Measurements from ENCODE around the gene CTDSP2.

The CTDSP2 gene

GRCh38 chr12:57869298-57869926 is 22.9 kb upstream of the CTDSP2 start:
- no peaks in the 10 kb centered on the region for H3K36me3 ChIP-seq (ENCODE audit: control insufficient read depth, low read length)
- no peak for TF ChIP-seq EZH2phosphoT487 (IDR thresholded peaks at IDR 0.05; ENCODE audit: borderline replicate concordance, low read length)
- TF ChIP-seq, protein P1, sequence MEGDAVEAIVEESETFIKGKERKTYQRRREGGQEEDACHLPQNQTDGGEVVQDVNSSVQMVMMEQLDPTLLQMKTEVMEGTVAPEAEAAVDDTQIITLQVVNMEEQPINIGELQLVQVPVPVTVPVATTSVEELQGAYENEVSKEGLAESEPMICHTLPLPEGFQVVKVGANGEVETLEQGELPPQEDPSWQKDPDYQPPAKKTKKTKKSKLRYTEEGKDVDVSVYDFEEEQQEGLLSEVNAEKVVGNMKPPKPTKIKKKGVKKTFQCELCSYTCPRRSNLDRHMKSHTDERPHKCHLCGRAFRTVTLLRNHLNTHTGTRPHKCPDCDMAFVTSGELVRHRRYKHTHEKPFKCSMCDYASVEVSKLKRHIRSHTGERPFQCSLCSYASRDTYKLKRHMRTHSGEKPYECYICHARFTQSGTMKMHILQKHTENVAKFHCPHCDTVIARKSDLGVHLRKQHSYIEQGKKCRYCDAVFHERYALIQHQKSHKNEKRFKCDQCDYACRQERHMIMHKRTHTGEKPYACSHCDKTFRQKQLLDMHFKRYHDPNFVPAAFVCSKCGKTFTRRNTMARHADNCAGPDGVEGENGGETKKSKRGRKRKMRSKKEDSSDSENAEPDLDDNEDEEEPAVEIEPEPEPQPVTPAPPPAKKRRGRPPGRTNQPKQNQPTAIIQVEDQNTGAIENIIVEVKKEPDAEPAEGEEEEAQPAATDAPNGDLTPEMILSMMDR (IDR thresholded peaks at IDR 0.05; ENCODE audit: low read depth, low read length, poor library complexity, severe bottlenecking) = no peak
- no peaks in the 10 kb centered on the region for H3K9me3 ChIP-seq (ENCODE audit: control insufficient read depth, insufficient read depth, low read length)
- no peaks in the 10 kb centered on the region for H3K79me2 ChIP-seq (ENCODE audit: control insufficient read depth, low read length)
- H3F3A ChIP-seq (ENCODE audit: control insufficient read depth, insufficient read depth) = no peaks in the 10 kb centered on the region
- no peak overlapping the region for H3K4me3 ChIP-seq (ENCODE audit: low read length)
- no peak overlapping the region for H3K27ac ChIP-seq (ENCODE audit: low read depth, low read length)
- no peaks in the 10 kb centered on the region for H4K20me1 ChIP-seq (ENCODE audit: control insufficient read depth, insufficient read depth, low read depth, low read length)
- H3K4me1 ChIP-seq (ENCODE audit: control insufficient read depth, low read length) = peaks cover 10% of the 10 kb centered on the region
- no peak overlapping the region for H3K4me2 ChIP-seq (ENCODE audit: low read length)
- H3K9me2 ChIP-seq (replicated peaks; ENCODE audit: control insufficient read depth, low read length) = no peaks in the 10 kb centered on the region
- peaks cover 16% of the 10 kb centered on the region for H3K27me3 ChIP-seq (ENCODE audit: control insufficient read depth, low read length)

- no peaks in the 10 kb centered on the region for H3K9me3 ChIP-seq (ENCODE audit: control insufficient read depth, insufficient read depth, low read length)
- TF ChIP-seq EZH2phosphoT487 (IDR thresholded peaks at IDR 0.05; ENCODE audit: borderline replicate concordance, low read length) = no peak
- TF ChIP-seq, protein P1 (IDR thresholded peaks at IDR 0.05; ENCODE audit: low read depth, low read length, poor library complexity, severe bottlenecking) = no peak
- no peaks in the 10 kb centered on the region for H4K20me1 ChIP-seq (ENCODE audit: control insufficient read depth, insufficient read depth, low read depth, low read length)
Observed at GRCh38 chr12:57868851-57869268, 22.3 kb upstream of the CTDSP2 start.

GRCh38 chr12:57868221-57868620 is 21.7 kb upstream of the CTDSP2 start:
- Histone ChIP-seq H3K4me1 (ENCODE audit: control insufficient read depth, low read length) (peaks cover 10% of the 10 kb centered on the region), H3K9me2 (replicated peaks; ENCODE audit: control insufficient read depth, low read length) (no peaks in the 10 kb centered on the region), H3K36me3 (ENCODE audit: control insufficient read depth, low read length) (no peaks in the 10 kb centered on the region), H4K20me1 (ENCODE audit: control insufficient read depth, insufficient read depth, low read depth, low read length) (no peaks in the 10 kb centered on the region), H3K79me2 (ENCODE audit: control insufficient read depth, low read length) (no peaks in the 10 kb centered on the region), H3K9me3 (ENCODE audit: control insufficient read depth, insufficient read depth, low read length) (no peaks in the 10 kb centered on the region), H3K27ac (ENCODE audit: low read depth, low read length) (no peak overlapping the region), H3K4me3 (ENCODE audit: low read length) (no peak overlapping the region), H3F3A (ENCODE audit: control insufficient read depth, insufficient read depth) (no peaks in the 10 kb centered on the region), H3K4me2 (ENCODE audit: low read length) (no peak overlapping the region), H3K27me3 (ENCODE audit: control insufficient read depth, low read length) (peaks cover 28% of the 10 kb centered on the region)
- TF ChIP-seq, protein P1 (IDR thresholded peaks at IDR 0.05; ENCODE audit: low read depth, low read length, poor library complexity, severe bottlenecking) = no peak
- no peak for TF ChIP-seq EZH2phosphoT487 (IDR thresholded peaks at IDR 0.05; ENCODE audit: borderline replicate concordance, low read length)

More at GRCh38 chr12:57868851-57869268, 22.3 kb upstream of the CTDSP2 start:
- Histone ChIP-seq H3K4me2 (ENCODE audit: low read length) (no peak overlapping the region), H3K27me3 (ENCODE audit: control insufficient read depth, low read length) (peaks cover 22% of the 10 kb centered on the region), H3K4me3 (ENCODE audit: low read length) (no peak overlapping the region), H3F3A (ENCODE audit: control insufficient read depth, insufficient read depth) (no peaks in the 10 kb centered on the region), H3K27ac (ENCODE audit: low read depth, low read length) (no peak overlapping the region), H3K9me2 (replicated peaks; ENCODE audit: control insufficient read depth, low read length) (no peaks in the 10 kb centered on the region), H3K79me2 (ENCODE audit: control insufficient read depth, low read length) (no peaks in the 10 kb centered on the region), H3K36me3 (ENCODE audit: control insufficient read depth, low read length) (no peaks in the 10 kb centered on the region), H3K4me1 (ENCODE audit: control insufficient read depth, low read length) (peaks cover 10% of the 10 kb centered on the region)
